Natural killer cell (primary cell): ENCODE results near the gene SCARB2. TPM values are rescaled to one million over a fixed set of nuclear protein-coding genes. Genes with fewer than 3 reads are reported as not detected.

Experiments
- ATAC-seq, 3 donors: fragments of 150-1000 bp in 2 of 3; fragments of 200-7000 bp in 1 of 3; cut with Tn5 transposase; 1 replicate in 1 of 3; 2 replicates in 2 of 3; pipeline ENCODE4 v1.10.0; 2021; ENCODE audit warnings: mild to moderate bottlenecking in 2 of 3, moderate library complexity in 2 of 3
- DNase-seq, 2 donors: peaks; one replicate each; pipeline versions ENCODE4 v3.0.0 to v3.0.0-alpha.2; 2013 to 2021; ENCODE audit warnings: mixed read lengths in 1 of 2
- H3K27ac ChIP-seq: one replicate; pipeline ENCODE4 v1.5.1; 2013; ENCODE audit warnings: mild to moderate bottlenecking, low read length
- H3K27me3 ChIP-seq: one replicate; pipeline ENCODE4 v1.6.1; 2013; ENCODE audit warnings: low read length; ENCODE audit not compliant: control insufficient read depth, insufficient read depth
- H3K36me3 ChIP-seq: one replicate; pipeline ENCODE4 v1.6.1; 2013; ENCODE audit warnings: low read length; ENCODE audit not compliant: control insufficient read depth, insufficient read depth
- H3K4me1 ChIP-seq: one replicate; pipeline ENCODE4 v1.6.1; 2013; ENCODE audit warnings: low read length; ENCODE audit not compliant: control insufficient read depth, insufficient read depth
- H3K4me3 ChIP-seq: one replicate; pipeline ENCODE4 v1.5.1; 2013; ENCODE audit warnings: low read length
- H3K9me3 ChIP-seq: one replicate; pipeline ENCODE4 v1.6.1; 2013; ENCODE audit warnings: low read length; ENCODE audit not compliant: control insufficient read depth, insufficient read depth
- H3K27ac Mint-ChIP-seq, 2 donors: one replicate each; pipeline ENCODE4 v1.8.0; 2022; ENCODE audit warnings: mild to moderate bottlenecking in 2 of 2, mixed read lengths in 2 of 2, moderate library complexity in 1 of 2
- H3K27me3 Mint-ChIP-seq, 2 donors: one replicate each; pipeline ENCODE4 v1.8.0; 2022; ENCODE audit warnings: low read depth in 2 of 2, mixed read lengths in 2 of 2
- H3K36me3 Mint-ChIP-seq: one replicate; pipeline ENCODE4 v1.8.0; 2022; ENCODE audit warnings: mixed read lengths
- H3K4me1 Mint-ChIP-seq, 2 donors: one replicate each; pipeline ENCODE4 v1.8.0; 2022; ENCODE audit warnings: mixed read lengths in 2 of 2
- H3K4me3 Mint-ChIP-seq: one replicate; pipeline ENCODE4 v1.8.0; 2022; ENCODE audit warnings: mild to moderate bottlenecking, moderate library complexity, mixed read lengths
- H3K9me3 Mint-ChIP-seq, 2 donors: one replicate each; pipeline ENCODE4 v1.8.0; 2022; ENCODE audit warnings: mixed read lengths in 2 of 2
- WGBS: methylation state at CpG from one replicate; pipeline ENCODE4 v1.1.7; 2013; ENCODE audit warnings: missing lambda C conversion rate; ENCODE audit not compliant: insufficient coverage; 5-methylcytosine and 5-hydroxymethylcytosine counted together
- intact Hi-C: fragments of 100-400 bp; cut with micrococcal nuclease; formaldehyde crosslinking; loops from one replicate; pipeline ENCODE4 v1.14.2; 2022
- total RNA-seq, 4 donors: library from RNA; stranded (reverse); fragments of 120-200 nt in 1 of 4; gene quantifications; one replicate each; pipeline versions ENCODE4 v1.2.3 to v1.2.4, GENCODE V29; 2013 to 2022
- TF ChIP-seq, protein P1 (sequence below): fragments of 200-600 bp; IDR thresholded peaks from one replicate; pipeline ENCODE4 v1.8.0; 2022; ENCODE audit warnings: antibody characterized with exemption

Gene SCARB2
- total RNA-seq, 3 donors from 2014 or later (not counting 1 experiment from before 2014, with no cell fraction given): 22.0 to 39.0 (median 30.4) TPM

GRCh38 chr4:76195326-76195725, 18.3 kb downstream of the SCARB2 start:
- Histone ChIP-seq H3K4me1 (peaks cover 20% of the 10 kb centered on the region), H3K9me3 (peaks cover 6% of the 10 kb centered on the region), H3K27ac (no peak overlapping the region), H3K4me3 (no peak overlapping the region), H3K36me3 (peaks cover 21% of the 10 kb centered on the region), H3K27me3 (no peaks in the 10 kb centered on the region)
- no peak for ATAC-seq
- H3K9me3 Mint-ChIP-seq: peaks cover 3 to 5% of the 10 kb centered on the region in 2 donors
- intact Hi-C loops: no loop called here
- H3K27ac Mint-ChIP-seq: no peak overlapping the region
- peaks cover 23 to 33% of the 10 kb centered on the region in 2 donors for H3K4me1 Mint-ChIP-seq
- H3K36me3 Mint-ChIP-seq: peaks cover 29% of the 10 kb centered on the region
- TF ChIP-seq, protein P1, sequence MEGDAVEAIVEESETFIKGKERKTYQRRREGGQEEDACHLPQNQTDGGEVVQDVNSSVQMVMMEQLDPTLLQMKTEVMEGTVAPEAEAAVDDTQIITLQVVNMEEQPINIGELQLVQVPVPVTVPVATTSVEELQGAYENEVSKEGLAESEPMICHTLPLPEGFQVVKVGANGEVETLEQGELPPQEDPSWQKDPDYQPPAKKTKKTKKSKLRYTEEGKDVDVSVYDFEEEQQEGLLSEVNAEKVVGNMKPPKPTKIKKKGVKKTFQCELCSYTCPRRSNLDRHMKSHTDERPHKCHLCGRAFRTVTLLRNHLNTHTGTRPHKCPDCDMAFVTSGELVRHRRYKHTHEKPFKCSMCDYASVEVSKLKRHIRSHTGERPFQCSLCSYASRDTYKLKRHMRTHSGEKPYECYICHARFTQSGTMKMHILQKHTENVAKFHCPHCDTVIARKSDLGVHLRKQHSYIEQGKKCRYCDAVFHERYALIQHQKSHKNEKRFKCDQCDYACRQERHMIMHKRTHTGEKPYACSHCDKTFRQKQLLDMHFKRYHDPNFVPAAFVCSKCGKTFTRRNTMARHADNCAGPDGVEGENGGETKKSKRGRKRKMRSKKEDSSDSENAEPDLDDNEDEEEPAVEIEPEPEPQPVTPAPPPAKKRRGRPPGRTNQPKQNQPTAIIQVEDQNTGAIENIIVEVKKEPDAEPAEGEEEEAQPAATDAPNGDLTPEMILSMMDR: no peak
- H3K4me3 Mint-ChIP-seq: no peak overlapping the region
- no peaks in the 10 kb centered on the region for H3K27me3 Mint-ChIP-seq
- DNase-seq: no peak
- WGBS: 56% methylated on average over 3 of the region's 3 CpGs

DNA sequence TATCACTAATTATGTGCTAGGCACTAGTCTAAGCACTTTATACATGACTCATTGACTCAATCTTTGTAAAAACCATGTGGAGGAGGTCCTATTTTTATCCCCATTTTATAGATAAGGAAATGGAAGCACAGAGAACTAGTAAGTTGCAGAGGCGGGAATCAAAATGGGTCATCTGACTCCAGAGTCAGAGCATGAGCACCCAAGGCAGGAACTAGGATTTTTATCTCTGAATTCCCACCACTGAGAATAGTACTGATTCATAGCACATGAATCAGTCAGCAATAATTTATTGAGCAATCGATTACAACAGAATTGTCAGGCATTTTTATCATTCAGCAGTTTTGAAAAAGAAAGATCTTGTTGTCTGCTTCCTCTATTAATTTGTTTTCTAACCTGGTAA, 19.3 kb downstream of the SCARB2 start:
- Mint-ChIP-seq H3K9me3 (peaks cover 3 to 5% of the 10 kb centered on the region in 2 donors), H3K36me3 (peaks cover 29% of the 10 kb centered on the region), H3K27me3 (no peaks in the 10 kb centered on the region), H3K4me3 (no peak overlapping the region), H3K4me1 (peaks cover 13 to 24% of the 10 kb centered on the region in 2 donors), H3K27ac (no peak overlapping the region)
- Histone ChIP-seq H3K36me3 (peaks cover 23% of the 10 kb centered on the region), H3K27me3 (no peaks in the 10 kb centered on the region), H3K4me3 (no peak overlapping the region), H3K4me1 (peaks cover 13% of the 10 kb centered on the region), H3K27ac (no peak overlapping the region), H3K9me3 (peaks cover 6% of the 10 kb centered on the region)
- WGBS: 100% methylated on average over 2 of the region's 2 CpGs
- ATAC-seq (no peak), DNase-seq (no peak)
- TF ChIP-seq, protein P1: no peak
- intact Hi-C loops: no loop called here

- ATAC-seq (no peak), DNase-seq (no peak)
- Mint-ChIP-seq H3K27me3 (no peaks in the 10 kb centered on the region), H3K4me3 (no peak overlapping the region), H3K27ac (no peak overlapping the region), H3K4me1 (peaks cover 0 to 12% of the 10 kb centered on the region in 2 donors), H3K9me3 (peaks cover 3 to 5% of the 10 kb centered on the region in 2 donors), H3K36me3 (peaks cover 29% of the 10 kb centered on the region)
- WGBS: 93% methylated on average over 2 of the region's 2 CpGs
- TF ChIP-seq, protein P1: no peak
- Histone ChIP-seq H3K4me1 (no peaks in the 10 kb centered on the region), H3K36me3 (peaks cover 23% of the 10 kb centered on the region), H3K27ac (no peak overlapping the region), H3K4me3 (no peak overlapping the region), H3K9me3 (peaks cover 6% of the 10 kb centered on the region), H3K27me3 (no peaks in the 10 kb centered on the region)
- intact Hi-C loops: no loop called here
Observed at GRCh38 chr4:76192236-76192635, 21.4 kb downstream of the SCARB2 start.

- H3K4me1 ChIP-seq: no peaks in the 10 kb centered on the region
- H3K4me1 Mint-ChIP-seq: peaks cover 5% of the 10 kb centered on the region in 2 donors
- peaks cover 18% of the 10 kb centered on the region for H3K36me3 Mint-ChIP-seq
- H3K9me3 ChIP-seq: peaks cover 6% of the 10 kb centered on the region
- WGBS: 93% methylated on average over 3 of the region's 3 CpGs
- no peaks in the 10 kb centered on the region for H3K27me3 ChIP-seq
- intact Hi-C loops: no loop called here
- H3K27me3 Mint-ChIP-seq: no peaks in the 10 kb centered on the region
- ATAC-seq (no peak), DNase-seq (no peak)
- peaks cover 14% of the 10 kb centered on the region for H3K36me3 ChIP-seq
- no peak overlapping the region for H3K27ac Mint-ChIP-seq
- H3K27ac ChIP-seq: no peak overlapping the region
- no peak overlapping the region for H3K4me3 ChIP-seq
- H3K9me3 Mint-ChIP-seq: peaks cover 3 to 5% of the 10 kb centered on the region in 2 donors
- no peak overlapping the region for H3K4me3 Mint-ChIP-seq
- TF ChIP-seq, protein P1: no peak
Observed at GRCh38 chr4:76188557-76188956, 25.1 kb downstream of the SCARB2 start.
